ENCODE measurements around the gene EWSR1. TPM values are rescaled to one million over a fixed set of nuclear protein-coding genes. Genes with fewer than 3 reads are reported as not detected.
A peak's percentile ranks its signal among the peaks of the same experiment; 100 is the strongest.

EWSR1 gene
- total RNA-seq, 1 donor from 2014 or later, result 199 TPM

- peaks cover 98% of the 10 kb centered on the region for H3K79me2 ChIP-seq (ENCODE audit: insufficient read depth, low read length)
- no peak overlapping the region for H3K4me2 ChIP-seq (ENCODE audit: low read length)
- no peaks in the 10 kb centered on the region for H3K9me3 ChIP-seq (ENCODE audit: insufficient read depth, low read depth, low read length)
- no peaks in the 10 kb centered on the region for H3K27me3 Mint-ChIP-seq (ENCODE audit: low read depth, unreplicated experiment)
- H3K9me3 Mint-ChIP-seq (ENCODE audit: unreplicated experiment), result no peaks in the 10 kb centered on the region
- no peak for FAIRE-seq
- no peak overlapping the region for H3K27ac Mint-ChIP-seq (ENCODE audit: unreplicated experiment)
- H4K20me1 ChIP-seq (ENCODE audit: insufficient read depth, low read length), result peaks cover 96% of the 10 kb centered on the region
- H3K4me1 Mint-ChIP-seq (ENCODE audit: low read depth, unreplicated experiment), result peaks cover 42% of the 10 kb centered on the region
- H3K36me3 ChIP-seq (ENCODE audit: insufficient read depth, low read length), result peaks cover 78% of the 10 kb centered on the region
- no peaks in the 10 kb centered on the region for H3K27me3 ChIP-seq (ENCODE audit: insufficient read depth, low read length)
- no peak for TF ChIP-seq EZH2 (IDR thresholded peaks at IDR 0.05; ENCODE audit: insufficient read depth, low read length)
- no peak for TF ChIP-seq CTCF (IDR thresholded peaks at IDR 0.05; ENCODE audit: insufficient read depth, low read depth, low read length)
- H3K36me3 Mint-ChIP-seq (ENCODE audit: low read depth, unreplicated experiment), result peaks cover 22% of the 10 kb centered on the region
- DNase-seq (ENCODE audit: low read depth), result no peak
- no peak overlapping the region for H3K9ac ChIP-seq (ENCODE audit: low read length)
- no peak overlapping the region for H2AFZ ChIP-seq (ENCODE audit: low read depth, low read length)
- H3K4me3 ChIP-seq (ENCODE audit: insufficient read depth, low read depth, low read length), result no peak overlapping the region
- H3K4me1 ChIP-seq (ENCODE audit: insufficient read depth, low read length), result peaks cover 9% of the 10 kb centered on the region
- no peak overlapping the region for H3K27ac ChIP-seq (ENCODE audit: low read depth, low read length)
- H3K4me3 Mint-ChIP-seq (ENCODE audit: unreplicated experiment), result no peak overlapping the region
Observed at GRCh38 chr22:29275819-29276565, 7.9 kb downstream of the EWSR1 start.

- no peak overlapping the region for H3K27ac ChIP-seq (ENCODE audit: low read depth, low read length)
- peaks cover 26% of the 10 kb centered on the region for H3K4me1 Mint-ChIP-seq (ENCODE audit: low read depth, unreplicated experiment)
- H3K4me3 ChIP-seq (ENCODE audit: insufficient read depth, low read depth, low read length), result no peak overlapping the region
- H2AFZ ChIP-seq (ENCODE audit: low read depth, low read length), result no peak overlapping the region
- H3K79me2 ChIP-seq (ENCODE audit: insufficient read depth, low read length), result peaks cover 94% of the 10 kb centered on the region
- H3K9me3 ChIP-seq (ENCODE audit: insufficient read depth, low read depth, low read length), result no peaks in the 10 kb centered on the region
- no peak overlapping the region for H3K4me2 ChIP-seq (ENCODE audit: low read length)
- H3K9me3 Mint-ChIP-seq (ENCODE audit: unreplicated experiment), result no peaks in the 10 kb centered on the region
- peaks cover 76% of the 10 kb centered on the region for H3K36me3 ChIP-seq (ENCODE audit: insufficient read depth, low read length)
- H3K27ac Mint-ChIP-seq (ENCODE audit: unreplicated experiment), result no peak overlapping the region
- DNase-seq (ENCODE audit: low read depth), result no peak
- H3K27me3 Mint-ChIP-seq (ENCODE audit: low read depth, unreplicated experiment), result no peaks in the 10 kb centered on the region
- H3K9ac ChIP-seq (ENCODE audit: low read length), result no peak overlapping the region
- peaks cover 22% of the 10 kb centered on the region for H3K36me3 Mint-ChIP-seq (ENCODE audit: low read depth, unreplicated experiment)
- H4K20me1 ChIP-seq (ENCODE audit: insufficient read depth, low read length), result peaks cover 94% of the 10 kb centered on the region
- FAIRE-seq, result no peak
- no peaks in the 10 kb centered on the region for H3K4me1 ChIP-seq (ENCODE audit: insufficient read depth, low read length)
- no peak for TF ChIP-seq CTCF (IDR thresholded peaks at IDR 0.05; ENCODE audit: insufficient read depth, low read depth, low read length)
- no peak for TF ChIP-seq EZH2 (IDR thresholded peaks at IDR 0.05; ENCODE audit: insufficient read depth, low read length)
- H3K27me3 ChIP-seq (ENCODE audit: insufficient read depth, low read length), result no peaks in the 10 kb centered on the region
- no peak overlapping the region for H3K4me3 Mint-ChIP-seq (ENCODE audit: unreplicated experiment)
Observed at GRCh38 chr22:29277927-29278326, 9.9 kb downstream of the EWSR1 start.

- H3K27ac ChIP-seq (ENCODE audit: low read depth, low read length), result no peak overlapping the region
- H3K27me3 ChIP-seq (ENCODE audit: insufficient read depth, low read length), result no peaks in the 10 kb centered on the region
- TF ChIP-seq EZH2 (IDR thresholded peaks at IDR 0.05; ENCODE audit: insufficient read depth, low read length), result no peak
- no peak for TF ChIP-seq CTCF (IDR thresholded peaks at IDR 0.05; ENCODE audit: insufficient read depth, low read depth, low read length)
- peaks cover 66% of the 10 kb centered on the region for H3K36me3 ChIP-seq (ENCODE audit: insufficient read depth, low read length)
- Mint-ChIP-seq H3K4me3 (ENCODE audit: unreplicated experiment) (peak overlapping the region; percentile 27), H3K9me3 (ENCODE audit: unreplicated experiment) (no peaks in the 10 kb centered on the region), H3K4me1 (ENCODE audit: low read depth, unreplicated experiment) (no peaks in the 10 kb centered on the region), H3K36me3 (ENCODE audit: low read depth, unreplicated experiment) (peaks cover 14% of the 10 kb centered on the region), H3K27ac (ENCODE audit: unreplicated experiment) (no peak overlapping the region), H3K27me3 (ENCODE audit: low read depth, unreplicated experiment) (no peaks in the 10 kb centered on the region)
- no peaks in the 10 kb centered on the region for H3K9me3 ChIP-seq (ENCODE audit: insufficient read depth, low read depth, low read length)
- H3K4me1 ChIP-seq (ENCODE audit: insufficient read depth, low read length), result no peaks in the 10 kb centered on the region
- H3K4me3 ChIP-seq (ENCODE audit: insufficient read depth, low read depth, low read length), result no peak overlapping the region
- no peak overlapping the region for H3K4me2 ChIP-seq (ENCODE audit: low read length)
- H3K9ac ChIP-seq (ENCODE audit: low read length), result no peak overlapping the region
- H3K79me2 ChIP-seq (ENCODE audit: insufficient read depth, low read length), result peaks cover 90% of the 10 kb centered on the region
- peaks cover 95% of the 10 kb centered on the region for H4K20me1 ChIP-seq (ENCODE audit: insufficient read depth, low read length)
- no peak overlapping the region for H2AFZ ChIP-seq (ENCODE audit: low read depth, low read length)
- DNase-seq (ENCODE audit: low read depth) (no peak), FAIRE-seq (no peak)
Observed at GRCh38 chr22:29284196-29284595, 16.1 kb downstream of the EWSR1 start.

Measured in astrocyte (in vitro differentiated cells and primary cell).